RCC 7860 (cell line): ENCODE measurements around the gene PCBP1.
"Not testable (repeated sequence)": the region's sequence is repeated elsewhere in the genome, so short reads cannot be mapped to it uniquely, and the experiment has no call there.

Experiments used
- DNase-seq: peaks from one replicate; pipeline ENCODE4 v3.0.0-alpha.2; 2015; ENCODE audit warnings: low spot score
- FAIRE-seq: peaks from 2 replicates; lab custom pipeline; 2012; peaks lifted over from hg19 to GRCh38; lab: Jason Lieb, UNC

The PCBP1 gene

DNA sequence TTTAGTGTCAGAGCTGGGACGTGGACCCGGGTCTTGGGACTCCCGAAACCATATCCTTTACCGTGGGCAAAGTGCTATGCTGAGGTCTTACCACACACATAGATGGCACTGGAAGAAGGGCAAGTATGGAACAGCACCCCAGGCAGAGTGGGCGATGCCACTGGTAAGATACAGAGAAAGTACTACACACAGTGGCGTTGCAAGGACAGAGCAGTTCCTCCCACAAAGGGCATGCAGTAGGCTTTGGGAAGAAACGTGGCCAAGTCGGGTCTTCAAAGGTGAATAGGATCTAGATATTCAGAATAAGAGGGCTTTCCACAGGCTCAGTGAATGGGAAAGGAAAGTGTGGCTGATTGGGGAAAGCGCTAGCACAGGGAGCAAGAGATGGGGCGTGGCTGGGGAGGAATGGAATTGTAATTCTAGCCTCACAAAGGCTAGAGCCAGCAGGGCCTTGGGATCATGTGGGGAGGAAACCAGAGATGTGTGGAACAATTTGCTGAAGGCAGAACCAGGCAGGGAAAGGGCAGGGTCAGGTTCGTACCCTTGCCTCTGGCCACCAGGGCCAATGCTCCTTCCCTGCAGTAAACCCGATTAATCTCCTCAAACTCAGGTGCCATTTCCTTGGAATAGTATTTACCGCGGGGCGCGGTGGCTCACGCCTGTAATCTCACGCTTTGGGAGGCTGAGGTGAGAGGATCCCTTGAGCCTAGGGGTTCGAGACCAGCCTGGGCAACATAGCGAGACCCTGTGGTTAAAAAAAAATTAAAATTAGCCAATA, 36.0 kb downstream of the PCBP1 start:
- FAIRE-seq (no peak), DNase-seq (no peak)

DNA sequence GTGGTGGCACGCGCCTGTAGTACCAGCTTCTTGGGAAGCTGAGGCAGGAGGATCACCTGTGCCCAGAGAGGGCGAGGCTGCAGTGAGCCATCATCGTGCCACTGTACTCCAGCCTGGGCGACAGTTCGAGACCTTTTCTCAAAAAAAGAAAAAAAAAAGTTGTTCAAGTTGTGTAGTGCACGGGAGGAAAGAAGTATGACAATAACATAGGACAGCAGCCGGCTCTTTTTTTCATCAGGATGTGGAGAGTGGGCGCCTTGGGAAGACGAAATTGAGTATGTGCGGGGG, 36.5 kb downstream of the PCBP1 start:
- DNase-seq = no peak
- FAIRE-seq = no peak

DNA sequence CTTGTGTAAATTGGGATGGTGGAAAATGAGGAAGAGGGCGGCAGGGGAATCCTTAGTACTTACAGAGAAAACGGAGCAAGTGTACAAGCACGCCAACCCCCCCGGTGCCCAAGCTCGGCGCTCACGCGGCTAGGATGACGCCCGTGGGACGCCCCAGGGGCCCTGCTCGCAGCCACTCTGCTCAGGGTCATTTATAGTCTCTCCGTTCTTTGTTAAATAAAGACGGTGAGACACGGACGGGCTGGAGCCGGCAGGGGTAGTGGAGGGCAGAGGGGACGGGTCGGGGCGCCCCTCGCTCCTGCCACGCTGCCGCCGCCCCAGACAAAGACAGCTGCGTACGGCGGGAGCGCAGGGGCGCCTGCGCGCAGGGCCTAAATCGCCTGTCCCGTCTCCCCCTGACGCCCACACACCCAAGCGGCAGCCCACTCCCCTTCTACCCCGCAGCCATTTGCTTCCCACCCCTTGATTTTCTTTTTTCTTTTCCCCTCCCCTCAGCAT, 37.8 kb downstream of the PCBP1 start:
- FAIRE-seq (no peak), DNase-seq (no peak)

DNA sequence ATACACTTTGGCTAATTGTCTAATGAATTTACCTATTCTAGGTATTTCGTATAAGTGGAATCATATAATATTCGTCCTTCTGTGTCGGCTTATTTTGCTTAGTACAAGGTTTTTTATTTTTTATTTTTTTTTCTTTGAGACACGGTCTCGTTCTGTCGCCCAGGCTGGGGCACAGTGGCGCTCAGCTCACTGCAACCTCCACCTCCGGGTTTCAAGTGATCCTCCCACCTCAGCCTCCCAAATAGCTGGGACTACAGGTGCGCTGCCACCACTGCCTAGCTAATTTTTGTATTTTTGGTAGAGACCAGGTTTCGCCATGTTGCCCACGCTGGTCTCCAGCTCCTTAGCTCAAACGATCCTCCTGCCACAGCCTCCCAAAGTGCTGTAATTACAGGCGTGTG, 38.2 kb downstream of the PCBP1 start:
- no peak for FAIRE-seq
- no peak for DNase-seq

DNA sequence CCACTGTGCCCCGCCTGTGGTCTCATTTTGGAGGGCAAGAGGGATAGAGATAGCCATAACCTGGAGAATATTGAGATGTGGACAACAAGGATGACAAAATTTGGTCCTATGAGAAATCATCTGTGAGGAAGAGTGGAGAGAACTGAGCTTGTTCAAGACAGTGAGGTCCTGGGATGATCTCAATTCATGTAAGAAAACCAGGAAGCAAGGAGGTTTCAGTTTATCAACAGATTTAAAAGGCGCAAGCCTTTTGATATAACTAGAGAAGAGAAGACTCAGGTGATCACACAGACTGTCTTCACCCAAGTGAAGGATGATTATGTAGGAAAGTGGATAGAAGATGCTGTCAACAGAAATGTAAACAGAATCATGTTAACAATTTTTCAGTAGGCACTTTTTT, 39.1 kb downstream of the PCBP1 start:
- DNase-seq (no peak), FAIRE-seq (no peak)

DNA sequence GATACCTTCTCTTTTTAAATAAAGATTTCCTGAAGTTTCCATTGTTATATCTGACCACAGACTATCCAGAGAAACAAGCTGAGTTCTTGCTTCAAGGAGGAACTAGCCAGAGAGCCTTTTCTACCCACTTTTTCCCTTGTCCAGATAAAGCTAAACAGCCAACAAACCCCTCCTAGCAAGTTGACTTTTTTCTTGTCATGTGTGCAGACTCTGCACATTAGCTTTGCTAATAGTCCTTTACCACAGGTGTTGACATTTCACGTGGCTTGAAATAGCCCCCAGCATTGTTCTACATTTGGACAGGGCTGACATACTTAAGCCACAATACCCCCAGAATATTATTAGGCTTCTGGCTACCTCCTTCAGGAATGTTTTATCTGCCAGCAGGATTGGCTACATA, 40.7 kb downstream of the PCBP1 start:
- DNase-seq = no peak
- FAIRE-seq = no peak

DNA sequence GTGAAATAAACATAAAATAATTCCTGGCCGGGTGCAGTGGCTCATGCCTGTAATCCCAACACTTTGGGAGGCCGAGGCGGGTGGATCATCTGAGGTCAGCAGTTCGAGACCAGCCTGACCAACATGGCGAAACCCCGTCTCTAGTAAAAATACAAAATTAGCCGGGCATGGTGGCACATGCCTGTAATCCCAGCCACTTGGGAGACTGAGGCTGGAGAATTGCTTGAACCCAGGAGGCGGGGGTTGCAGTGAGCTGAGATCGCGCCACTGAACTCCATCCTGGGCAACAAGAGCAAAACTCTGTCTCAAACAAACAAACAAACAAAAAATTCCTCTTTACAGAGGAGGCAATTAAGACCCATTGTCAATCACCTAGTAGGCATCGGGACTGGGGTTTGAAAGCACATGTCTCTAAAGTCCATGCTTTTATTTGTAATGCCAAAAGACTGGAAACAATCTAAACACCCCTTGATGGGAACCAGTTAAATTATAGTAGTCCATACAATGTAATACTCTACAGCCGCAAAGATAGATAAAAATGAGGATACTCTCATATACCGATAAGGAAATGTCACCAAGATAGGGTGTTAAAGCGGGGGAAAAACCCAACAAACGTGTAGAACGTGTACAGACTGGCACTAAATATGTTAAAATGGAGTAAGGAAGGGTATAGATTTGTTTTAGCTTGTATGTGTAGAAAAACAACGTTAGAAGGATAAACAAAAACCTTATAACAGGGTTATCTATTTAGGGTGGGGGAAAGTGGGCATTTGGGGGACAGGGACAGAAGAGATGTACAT, 44.3 kb downstream of the PCBP1 start:
- DNase-seq, FAIRE-seq: not testable (repeated sequence)

DNA sequence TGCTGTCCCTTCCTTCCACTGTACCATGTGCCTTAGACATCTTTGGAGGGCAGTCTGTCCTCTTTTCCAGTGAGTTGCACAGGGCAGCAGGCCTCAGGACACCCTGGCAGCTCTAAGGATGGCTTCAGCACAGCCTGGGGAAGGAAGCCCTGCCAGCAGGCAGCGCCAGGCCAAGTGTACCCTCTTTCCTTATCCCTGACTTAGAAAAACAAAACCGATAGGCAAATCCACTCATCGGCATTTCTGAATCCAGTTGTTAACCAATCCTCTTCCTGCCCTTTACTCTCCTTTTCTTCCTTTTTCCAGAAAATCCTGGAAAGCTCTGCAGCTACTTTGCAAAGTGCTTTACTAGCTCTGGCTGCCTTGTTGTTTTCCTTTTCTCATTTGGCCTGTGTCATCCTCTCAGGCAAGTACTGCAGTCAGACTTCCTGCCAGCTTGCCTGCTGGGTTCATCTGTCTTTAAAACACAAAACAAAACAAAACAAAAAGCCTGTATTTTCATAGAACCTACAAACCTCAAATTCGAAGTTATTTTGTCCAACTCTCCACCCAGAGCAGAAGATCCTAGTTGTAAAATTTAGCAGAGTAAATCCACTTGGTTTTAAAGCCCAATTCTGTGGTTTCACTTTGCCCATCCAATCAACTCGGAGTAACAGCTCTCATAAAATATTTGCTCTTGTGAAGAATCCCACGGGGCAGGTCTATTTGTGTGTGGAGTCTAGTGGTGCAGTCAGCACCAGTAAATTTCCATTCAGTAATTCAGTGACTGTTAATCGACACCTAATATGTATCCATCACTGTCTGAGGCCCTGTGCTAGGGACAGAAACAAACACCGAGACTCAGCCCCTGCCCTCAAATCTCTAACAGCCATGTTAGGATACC, 45.2 kb downstream of the PCBP1 start:
- DNase-seq = peak; percentile 28
- no peak for FAIRE-seq

DNA sequence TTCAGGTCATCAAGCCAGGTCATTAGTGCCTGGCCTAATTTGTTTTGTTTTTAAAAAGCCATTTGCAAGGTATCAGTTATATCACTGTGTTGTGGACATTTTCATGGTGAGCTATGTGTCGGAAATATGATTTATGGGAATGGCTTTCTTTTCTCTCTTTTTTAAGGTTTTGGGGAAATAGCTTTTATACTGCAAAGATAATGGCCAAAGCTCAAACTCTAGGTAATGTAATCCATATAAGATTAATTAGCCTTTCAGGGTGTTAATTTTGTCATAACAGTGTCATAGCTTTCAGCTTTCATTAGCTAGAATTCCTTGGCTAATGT, 45.8 kb downstream of the PCBP1 start:
- DNase-seq = no peak
- FAIRE-seq = no peak

DNA sequence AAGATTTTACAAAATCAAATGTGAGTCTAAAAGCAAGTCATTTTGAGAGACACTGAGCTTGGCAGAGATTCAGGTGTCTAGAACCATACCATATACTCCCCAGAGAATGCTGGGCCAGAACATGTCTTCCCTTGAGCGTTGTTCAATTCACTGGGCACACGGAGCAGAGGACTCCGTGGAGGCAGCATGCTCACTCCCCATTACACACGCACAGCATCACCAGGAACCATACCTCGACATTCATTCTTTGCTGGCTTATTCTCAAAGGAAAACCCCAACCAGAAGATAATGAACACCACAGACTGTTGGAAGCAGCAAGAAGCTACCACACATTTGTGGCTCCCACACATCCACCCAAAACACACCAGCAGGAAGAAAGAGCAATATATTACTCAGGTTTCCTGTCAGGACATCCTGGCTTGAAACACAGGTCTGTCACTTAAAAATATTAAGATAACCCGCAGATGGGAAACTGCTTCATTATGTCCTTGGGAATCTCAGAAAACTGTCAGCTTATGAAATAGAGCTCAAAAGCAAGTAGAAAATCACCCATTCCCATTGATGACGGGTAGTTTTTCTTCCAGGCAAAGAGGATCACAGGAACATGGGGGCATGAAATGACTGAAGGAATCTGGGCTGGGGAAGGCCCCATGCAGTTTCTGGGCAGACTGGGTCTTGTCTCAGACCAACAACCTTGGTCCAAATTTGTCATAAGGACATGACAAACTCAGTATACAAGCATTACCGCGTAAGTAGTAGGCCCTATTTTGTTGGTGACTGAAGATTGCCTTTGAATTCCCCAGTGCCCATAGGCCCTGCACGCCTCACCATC, 46.4 kb downstream of the PCBP1 start:
- no peak for DNase-seq
- no peak for FAIRE-seq

DNA sequence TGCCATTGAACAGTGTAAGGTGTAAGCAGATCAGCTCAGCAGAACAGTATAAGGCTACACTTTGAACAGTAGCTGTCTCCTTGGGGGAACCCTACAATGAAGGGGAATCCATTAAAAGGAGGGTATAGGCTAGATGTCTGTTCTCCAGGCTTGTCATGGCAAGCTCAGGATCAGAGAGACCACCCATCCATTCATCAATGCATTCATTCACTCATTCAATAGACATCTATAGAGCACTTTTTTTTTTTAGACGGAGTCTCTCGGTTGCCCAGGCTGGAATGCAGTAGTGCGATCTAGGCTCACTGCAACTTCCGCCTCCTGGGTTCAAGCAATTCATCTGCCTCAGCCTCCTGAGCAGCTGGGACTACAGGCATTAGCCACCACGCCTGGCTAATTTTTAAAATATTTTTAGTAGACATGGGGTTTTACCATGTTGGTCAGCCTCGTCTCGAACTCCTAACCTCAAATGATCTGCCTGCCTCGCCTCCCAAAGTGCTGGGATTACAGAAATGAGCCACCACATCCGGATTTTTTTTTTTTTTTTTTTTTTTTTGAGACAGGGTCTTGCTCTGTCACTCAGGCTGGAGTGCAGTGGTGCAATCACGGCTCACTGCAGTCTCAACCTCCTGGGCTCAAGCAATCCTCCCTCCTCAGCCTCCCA, 47.2 kb downstream of the PCBP1 start:
- FAIRE-seq, DNase-seq: not testable (repeated sequence)
